AG08395 (cell line): ENCODE results near the gene TSR1.
"Not testable (repeated sequence)": the region's sequence is repeated elsewhere in the genome, so short reads cannot be mapped to it uniquely, and the experiment has no call there.

Source experiments
- DNase-seq: peaks from one replicate; pipeline ENCODE4 v3.0.0; 2012; ENCODE audit warnings: mixed read lengths, low spot score

Gene TSR1

GRCh38 chr17:2336852-2337543 lies 741 bp upstream of the TSR1 start, which contains the start of gene SGSM2:
TSS of gene SGSM2 (plus strand) at chr17:2337501. CDS start at chr17:2337689, 188 bp downstream.
- peak; percentile 69 for DNase-seq

- DNase-seq, result peak; percentile 12
These were observed 487 bp downstream of the TSR1 start for GRCh38 chr17:2335726-2336214.

- DNase-seq, result no peak
These were observed 5.0 kb downstream of the TSR1 start for GRCh38 chr17:2331303-2331702.

GRCh38 chr17:2323629-2324314 lies 12.5 kb downstream of the TSR1 start:
- no peak for DNase-seq

GRCh38 chr17:2321399-2321798 lies 14.9 kb downstream of the TSR1 start:
- no peak for DNase-seq

GRCh38 chr17:2319051-2319450 lies 17.2 kb downstream of the TSR1 start:
- no peak for DNase-seq

GRCh38 chr17:2317796-2318195 lies 18.5 kb downstream of the TSR1 start:
- no peak for DNase-seq

GRCh38 chr17:2316916-2317205 lies 19.4 kb downstream of the TSR1 start:
- not testable (repeated sequence) for DNase-seq

GRCh38 chr17:2312736-2313135 lies 23.5 kb downstream of the TSR1 start:
- DNase-seq, result no peak

- no peak for DNase-seq
These were observed 26.7 kb downstream of the TSR1 start for GRCh38 chr17:2309338-2310154.

- DNase-seq, result no peak
These were observed 31.3 kb downstream of the TSR1 start for GRCh38 chr17:2304931-2305330.

GRCh38 chr17:2303204-2304188 lies 32.8 kb downstream of the TSR1 start, which contains the start of the genes SMG6 and SRR:
TSS of gene SMG6 (minus strand) at chr17:2303785. CDS start at chr17:2303720, 65 bp downstream.
TSS of gene SRR (plus strand) at chr17:2303950. CDS start at chr17:2315561, 11,611 bp downstream.
- peak; percentile 100 for DNase-seq

GRCh38 chr17:2302778-2303203 lies 33.5 kb downstream of the TSR1 start:
- DNase-seq, result no peak

- DNase-seq, result no peak
These were observed 36.5 kb downstream of the TSR1 start for GRCh38 chr17:2299756-2300155.

GRCh38 chr17:2299136-2299535 lies 37.1 kb downstream of the TSR1 start:
- no peak for DNase-seq

- no peak for DNase-seq
These were observed 39.2 kb downstream of the TSR1 start for GRCh38 chr17:2297023-2297422.

GRCh38 chr17:2295575-2295974 lies 40.7 kb downstream of the TSR1 start:
- DNase-seq, result no peak

- no peak for DNase-seq
These were observed 44.2 kb downstream of the TSR1 start for GRCh38 chr17:2292100-2292499.

GRCh38 chr17:2289878-2290478 lies 46.3 kb downstream of the TSR1 start:
- no peak for DNase-seq

GRCh38 chr17:2283302-2283701 lies 53.0 kb downstream of the TSR1 start:
- DNase-seq, result no peak
